ENCODE measurements around the gene TMEM259. TPM values are rescaled to one million over a fixed set of nuclear protein-coding genes. Genes with fewer than 3 reads are reported as not detected.

The TMEM259 gene
- total and polyA plus RNA-seq, 2 of the 13 experiments (the other 11 are each of a cell fraction or from before 2014, with no cell fraction given), result 64.7 to 164 TPM

- TF ChIP-seq ZNF446 (CRISPR knock-in tag; IDR thresholded peaks at IDR 0.05) (no peak), ZFP37 (CRISPR knock-in tag; IDR thresholded peaks at IDR 0.05; ENCODE audit: borderline replicate concordance) (no peak), SMARCC2 (IDR thresholded peaks at IDR 0.05) (no peak), ZNF550 (CRISPR knock-in tag; IDR thresholded peaks at IDR 0.05; ENCODE audit: borderline replicate concordance) (no peak), ZNF468 (CRISPR knock-in tag; IDR thresholded peaks at IDR 0.05) (no peak), ZNF569 (CRISPR knock-in tag; IDR thresholded peaks at IDR 0.05; ENCODE audit: borderline replicate concordance) (no peak), ZNF382 (CRISPR knock-in tag; IDR thresholded peaks at IDR 0.05; ENCODE audit: borderline replicate concordance) (no peak), MEIS2 (CRISPR knock-in tag; IDR thresholded peaks at IDR 0.05) (no peak), ZNF644 (CRISPR knock-in tag; IDR thresholded peaks at IDR 0.05; ENCODE audit: low read depth) (no peak), POLR2G (IDR thresholded peaks at IDR 0.05; ENCODE audit: low read depth, low read length) (peak; percentile 73), ELF1 (CRISPR knock-in tag; IDR thresholded peaks at IDR 0.05) (peak; percentile 63), ZSCAN29 (CRISPR knock-in tag; conservative IDR thresholded peaks at IDR 0.05) (no peak), NFIC (IDR thresholded peaks at IDR 0.05; ENCODE audit: low read length) (no peak), ZNF430 (CRISPR knock-in tag; IDR thresholded peaks at IDR 0.05) (0 out of 2 replicates have a peak, but pooled peaks have one; percentile 76), ARID4A (CRISPR knock-in tag; IDR thresholded peaks at IDR 0.05; ENCODE audit: borderline replicate concordance) (peak; percentile 82; the same call in 1 of the 2 replicates), HNRNPH1 (optimal IDR thresholded peaks at IDR 0.05; ENCODE audit: low read depth, low read length) (no peak), ZNF724P (CRISPR knock-in tag; IDR thresholded peaks at IDR 0.05; ENCODE audit: borderline replicate concordance) (no peak), E2F1 (CRISPR knock-in tag; IDR thresholded peaks at IDR 0.05) (peak; percentile 85), RBM22 (optimal IDR thresholded peaks at IDR 0.05; ENCODE audit: low read length) (peak; percentile 89), ZNF124 (CRISPR knock-in tag; IDR thresholded peaks at IDR 0.05) (0 out of 2 replicates have a peak, but pooled peaks have one; percentile 44), ZNF839 (CRISPR knock-in tag; IDR thresholded peaks at IDR 0.05; ENCODE audit: borderline replicate concordance) (no peak), ZNF576 (CRISPR knock-in tag; IDR thresholded peaks at IDR 0.05) (no peak), TEAD3 (CRISPR knock-in tag; optimal IDR thresholded peaks at IDR 0.05; ENCODE audit: borderline replicate concordance) (no peak), REXO4 (CRISPR knock-in tag; IDR thresholded peaks at IDR 0.05; ENCODE audit: borderline replicate concordance) (no peak), ESRRA (CRISPR knock-in tag; IDR thresholded peaks at IDR 0.05; ENCODE audit: low read depth) (no peak), ZNF225 (CRISPR knock-in tag; IDR thresholded peaks at IDR 0.05) (no peak; the same call in 1 of the 2 replicates)
Measured at GRCh38 chr19:1039646-1040475, 18.9 kb upstream of the TMEM259 start, which contains the start of gene ABCA7 (continued).

Measured in HepG2 (cell line).